Measurements from ENCODE around the gene GALC. TPM values are rescaled to one million over a fixed set of nuclear protein-coding genes. Genes with fewer than 3 reads are reported as not detected.

Gene GALC
- polyA plus RNA-seq, 1 donor from 2014 or later, result 42.6 TPM

DNA sequence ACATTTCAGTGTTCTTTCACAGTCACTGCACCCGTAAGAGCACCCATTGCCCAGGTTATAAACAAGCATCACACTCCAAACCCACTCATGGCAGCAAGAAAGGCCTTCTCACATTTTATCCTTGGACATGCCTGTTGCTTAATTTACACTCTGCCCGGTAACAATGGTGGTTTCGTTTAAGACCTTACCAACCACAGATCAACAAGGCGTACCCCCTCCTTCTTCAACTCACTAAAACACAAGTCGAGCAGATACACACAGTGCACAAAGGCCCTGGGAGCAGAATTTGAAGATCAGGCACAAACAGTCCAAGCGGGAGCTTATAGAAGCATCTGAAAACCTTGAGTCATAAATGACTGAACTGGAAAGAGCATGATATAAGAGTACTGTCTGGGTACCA, 98.1 kb downstream of the GALC start:
- H3K36me3 ChIP-seq (ENCODE audit: insufficient read depth, low read length), result no peaks in the 10 kb centered on the region
- H3K4me2 ChIP-seq (ENCODE audit: low read length), result no peak overlapping the region
- TF ChIP-seq, protein P1, sequence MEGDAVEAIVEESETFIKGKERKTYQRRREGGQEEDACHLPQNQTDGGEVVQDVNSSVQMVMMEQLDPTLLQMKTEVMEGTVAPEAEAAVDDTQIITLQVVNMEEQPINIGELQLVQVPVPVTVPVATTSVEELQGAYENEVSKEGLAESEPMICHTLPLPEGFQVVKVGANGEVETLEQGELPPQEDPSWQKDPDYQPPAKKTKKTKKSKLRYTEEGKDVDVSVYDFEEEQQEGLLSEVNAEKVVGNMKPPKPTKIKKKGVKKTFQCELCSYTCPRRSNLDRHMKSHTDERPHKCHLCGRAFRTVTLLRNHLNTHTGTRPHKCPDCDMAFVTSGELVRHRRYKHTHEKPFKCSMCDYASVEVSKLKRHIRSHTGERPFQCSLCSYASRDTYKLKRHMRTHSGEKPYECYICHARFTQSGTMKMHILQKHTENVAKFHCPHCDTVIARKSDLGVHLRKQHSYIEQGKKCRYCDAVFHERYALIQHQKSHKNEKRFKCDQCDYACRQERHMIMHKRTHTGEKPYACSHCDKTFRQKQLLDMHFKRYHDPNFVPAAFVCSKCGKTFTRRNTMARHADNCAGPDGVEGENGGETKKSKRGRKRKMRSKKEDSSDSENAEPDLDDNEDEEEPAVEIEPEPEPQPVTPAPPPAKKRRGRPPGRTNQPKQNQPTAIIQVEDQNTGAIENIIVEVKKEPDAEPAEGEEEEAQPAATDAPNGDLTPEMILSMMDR (IDR thresholded peaks at IDR 0.05; ENCODE audit: poor library complexity, severe bottlenecking), result no peak
- TF ChIP-seq SMC3 (conservative IDR thresholded peaks at IDR 0.05; ENCODE audit: poor library complexity) (no peak), POLR2AphosphoS5 (IDR thresholded peaks at IDR 0.05) (no peak)
- TF ChIP-seq, protein P2, sequence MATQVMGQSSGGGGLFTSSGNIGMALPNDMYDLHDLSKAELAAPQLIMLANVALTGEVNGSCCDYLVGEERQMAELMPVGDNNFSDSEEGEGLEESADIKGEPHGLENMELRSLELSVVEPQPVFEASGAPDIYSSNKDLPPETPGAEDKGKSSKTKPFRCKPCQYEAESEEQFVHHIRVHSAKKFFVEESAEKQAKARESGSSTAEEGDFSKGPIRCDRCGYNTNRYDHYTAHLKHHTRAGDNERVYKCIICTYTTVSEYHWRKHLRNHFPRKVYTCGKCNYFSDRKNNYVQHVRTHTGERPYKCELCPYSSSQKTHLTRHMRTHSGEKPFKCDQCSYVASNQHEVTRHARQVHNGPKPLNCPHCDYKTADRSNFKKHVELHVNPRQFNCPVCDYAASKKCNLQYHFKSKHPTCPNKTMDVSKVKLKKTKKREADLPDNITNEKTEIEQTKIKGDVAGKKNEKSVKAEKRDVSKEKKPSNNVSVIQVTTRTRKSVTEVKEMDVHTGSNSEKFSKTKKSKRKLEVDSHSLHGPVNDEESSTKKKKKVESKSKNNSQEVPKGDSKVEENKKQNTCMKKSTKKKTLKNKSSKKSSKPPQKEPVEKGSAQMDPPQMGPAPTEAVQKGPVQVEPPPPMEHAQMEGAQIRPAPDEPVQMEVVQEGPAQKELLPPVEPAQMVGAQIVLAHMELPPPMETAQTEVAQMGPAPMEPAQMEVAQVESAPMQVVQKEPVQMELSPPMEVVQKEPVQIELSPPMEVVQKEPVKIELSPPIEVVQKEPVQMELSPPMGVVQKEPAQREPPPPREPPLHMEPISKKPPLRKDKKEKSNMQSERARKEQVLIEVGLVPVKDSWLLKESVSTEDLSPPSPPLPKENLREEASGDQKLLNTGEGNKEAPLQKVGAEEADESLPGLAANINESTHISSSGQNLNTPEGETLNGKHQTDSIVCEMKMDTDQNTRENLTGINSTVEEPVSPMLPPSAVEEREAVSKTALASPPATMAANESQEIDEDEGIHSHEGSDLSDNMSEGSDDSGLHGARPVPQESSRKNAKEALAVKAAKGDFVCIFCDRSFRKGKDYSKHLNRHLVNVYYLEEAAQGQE (IDR thresholded peaks at IDR 0.05; ENCODE audit: borderline replicate concordance), result no peak
- H3K9ac ChIP-seq (ENCODE audit: low read length), result no peak overlapping the region
- H3K79me2 ChIP-seq (replicated peaks; ENCODE audit: insufficient read depth, low read length), result no peaks in the 10 kb centered on the region
- no peak overlapping the region for H3K27ac ChIP-seq (ENCODE audit: low read length)
- H3K9me3 ChIP-seq (ENCODE audit: low read length), result no peaks in the 10 kb centered on the region
- H3F3A ChIP-seq (ENCODE audit: insufficient read depth, low read length, poor library complexity, severe bottlenecking), result no peaks in the 10 kb centered on the region
- H3K4me3 ChIP-seq (ENCODE audit: low read length), result no peak overlapping the region
- H3K9me2 ChIP-seq (ENCODE audit: insufficient read depth, low read length), result no peaks in the 10 kb centered on the region
- H3K27me3 ChIP-seq (ENCODE audit: insufficient read depth, low read depth, low read length), result no peaks in the 10 kb centered on the region
- H4K20me1 ChIP-seq (ENCODE audit: insufficient read depth), result no peaks in the 10 kb centered on the region
- no peak overlapping the region for H2AFZ ChIP-seq (ENCODE audit: low read depth, low read length)

DNA sequence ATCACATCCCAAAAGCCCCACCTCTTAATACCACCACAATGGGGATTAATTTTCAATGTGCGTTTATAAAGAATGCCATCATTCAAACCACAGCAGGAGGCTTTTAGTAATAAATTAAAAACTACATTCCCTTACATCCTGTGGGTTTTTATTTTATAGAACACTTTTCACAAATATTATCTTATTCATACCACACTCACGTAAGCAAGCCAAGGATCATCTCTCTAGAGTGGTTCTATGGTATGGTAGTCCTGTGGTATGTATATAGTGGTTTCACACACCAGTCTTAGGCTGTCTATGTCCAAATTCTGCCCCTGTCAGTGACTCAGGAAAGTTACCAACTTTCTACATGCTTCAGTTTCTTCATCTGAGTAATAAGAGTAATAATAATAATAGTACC, 100.2 kb downstream of the GALC start:
- no peaks in the 10 kb centered on the region for H3K9me2 ChIP-seq (ENCODE audit: insufficient read depth, low read length)
- no peak overlapping the region for H2AFZ ChIP-seq (ENCODE audit: low read depth, low read length)
- no peaks in the 10 kb centered on the region for H3K79me2 ChIP-seq (replicated peaks; ENCODE audit: insufficient read depth, low read length)
- H3K4me3 ChIP-seq (ENCODE audit: low read length), result no peak overlapping the region
- H3K4me2 ChIP-seq (ENCODE audit: low read length), result no peak overlapping the region
- H3K36me3 ChIP-seq (ENCODE audit: insufficient read depth, low read length), result no peaks in the 10 kb centered on the region
- no peaks in the 10 kb centered on the region for H3K9me3 ChIP-seq (ENCODE audit: low read length)
- H3K9ac ChIP-seq (ENCODE audit: low read length), result no peak overlapping the region
- H3F3A ChIP-seq (ENCODE audit: insufficient read depth, low read length, poor library complexity, severe bottlenecking), result no peaks in the 10 kb centered on the region
- TF ChIP-seq EZH2 (IDR thresholded peaks at IDR 0.05; ENCODE audit: borderline replicate concordance, insufficient read depth, low read length, poor library complexity, severe bottlenecking) (no peak), RAD21 (conservative IDR thresholded peaks at IDR 0.05) (no peak), TAF1 (IDR thresholded peaks at IDR 0.05; ENCODE audit: low read depth) (no peak), MXI1 (conservative IDR thresholded peaks at IDR 0.05; ENCODE audit: poor library complexity, severe bottlenecking) (no peak), SMC3 (conservative IDR thresholded peaks at IDR 0.05; ENCODE audit: poor library complexity) (no peak), EP300 (conservative IDR thresholded peaks at IDR 0.05; ENCODE audit: poor library complexity, severe bottlenecking) (no peak), POLR2AphosphoS5 (IDR thresholded peaks at IDR 0.05) (no peak)
- TF ChIP-seq, protein P2 (IDR thresholded peaks at IDR 0.05; ENCODE audit: borderline replicate concordance), result no peak
- TF ChIP-seq, protein P1 (IDR thresholded peaks at IDR 0.05; ENCODE audit: poor library complexity, severe bottlenecking), result no peak
- no peaks in the 10 kb centered on the region for H3K27me3 ChIP-seq (ENCODE audit: insufficient read depth, low read depth, low read length)
- H4K20me1 ChIP-seq (ENCODE audit: insufficient read depth), result no peaks in the 10 kb centered on the region
- H3K27ac ChIP-seq (ENCODE audit: low read length), result no peak overlapping the region
